SW480 (cell line): ENCODE data around the gene SLC22A23.

Experiments
- DNase-seq: peaks from one replicate; pipeline ENCODE4 v3.0.0-alpha.2; 2016; ENCODE audit warnings: low spot score

SLC22A23 gene

DNA sequence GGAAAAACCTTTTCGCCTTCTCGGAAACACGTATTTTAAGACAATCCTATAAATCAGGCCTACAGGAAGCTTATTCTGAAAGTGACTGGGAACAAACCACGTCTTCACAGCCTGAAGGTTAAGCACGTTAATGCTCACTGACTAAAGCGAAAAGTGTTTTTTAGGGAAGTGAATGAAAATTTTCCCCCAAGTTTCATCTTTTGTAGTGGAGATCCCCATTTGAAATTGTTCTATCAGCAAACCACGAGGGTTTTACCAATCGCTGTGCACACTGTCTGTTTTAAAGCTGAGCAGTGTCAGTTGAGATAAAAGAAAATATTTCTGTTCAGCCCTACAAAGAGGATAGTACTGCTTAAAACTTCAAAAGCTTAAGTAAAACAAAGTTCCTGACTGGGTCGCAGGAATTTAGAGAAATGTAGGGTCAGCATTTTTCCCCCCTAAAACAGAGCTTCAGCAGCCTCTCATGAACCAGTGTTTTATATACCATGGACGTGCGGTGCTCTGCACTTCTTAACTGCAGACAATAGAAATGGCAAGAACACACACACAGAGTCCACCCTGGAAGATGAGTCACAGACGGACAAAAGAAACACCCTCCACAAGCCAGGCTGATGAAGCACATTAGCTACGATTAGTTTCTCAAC, 34.9 kb downstream of the SLC22A23 start:
- no peak for DNase-seq

DNA sequence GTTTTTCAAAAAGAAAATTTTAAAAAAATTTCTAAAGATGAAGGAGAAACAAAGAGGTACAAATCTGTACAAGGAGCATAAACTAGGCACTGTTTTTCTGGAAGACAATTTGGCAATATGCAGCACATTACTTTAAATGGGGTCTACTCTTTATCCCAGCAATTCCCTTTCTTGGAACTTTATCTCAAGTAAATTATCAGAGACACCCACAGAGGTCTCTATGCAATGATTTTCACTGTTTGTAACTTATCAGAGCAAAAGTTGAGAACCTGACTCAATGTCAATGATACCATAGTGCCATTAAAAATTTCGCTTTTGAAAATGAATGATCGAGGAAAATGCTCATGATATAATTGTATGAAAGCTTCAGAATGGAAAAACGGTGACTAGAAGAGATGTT, 35.7 kb downstream of the SLC22A23 start:
- DNase-seq: no peak

DNA sequence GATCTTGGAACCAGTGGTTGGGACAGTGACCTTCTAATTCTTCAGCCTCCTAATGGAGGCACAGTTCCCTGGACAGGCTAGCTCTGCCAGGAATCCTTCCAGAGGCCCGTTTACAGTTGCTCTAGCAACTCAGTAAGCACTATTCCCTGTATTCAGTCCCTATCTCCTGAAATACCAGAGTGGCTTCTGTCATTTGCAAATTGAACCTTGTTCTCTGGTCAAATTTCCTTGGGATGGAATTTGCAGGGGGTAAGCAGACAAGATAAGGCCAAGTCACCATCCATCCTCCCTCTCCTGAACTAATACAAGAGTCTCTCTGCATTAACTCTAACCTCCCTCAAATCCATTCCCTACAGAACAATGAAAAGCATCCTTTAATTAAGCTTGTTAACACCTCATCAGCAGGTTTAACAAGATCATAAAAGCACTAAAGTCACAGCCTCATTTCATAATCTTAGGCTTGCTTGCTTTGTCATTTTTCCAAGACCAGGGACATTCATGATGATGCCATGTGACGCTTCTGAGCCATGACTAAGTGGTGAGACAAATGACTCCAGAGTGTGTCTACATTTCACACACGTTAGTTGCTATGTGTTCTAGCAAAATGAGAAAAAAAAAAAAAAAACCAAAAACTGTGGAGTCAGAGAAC, 37.1 kb downstream of the SLC22A23 start:
- DNase-seq: no peak

DNA sequence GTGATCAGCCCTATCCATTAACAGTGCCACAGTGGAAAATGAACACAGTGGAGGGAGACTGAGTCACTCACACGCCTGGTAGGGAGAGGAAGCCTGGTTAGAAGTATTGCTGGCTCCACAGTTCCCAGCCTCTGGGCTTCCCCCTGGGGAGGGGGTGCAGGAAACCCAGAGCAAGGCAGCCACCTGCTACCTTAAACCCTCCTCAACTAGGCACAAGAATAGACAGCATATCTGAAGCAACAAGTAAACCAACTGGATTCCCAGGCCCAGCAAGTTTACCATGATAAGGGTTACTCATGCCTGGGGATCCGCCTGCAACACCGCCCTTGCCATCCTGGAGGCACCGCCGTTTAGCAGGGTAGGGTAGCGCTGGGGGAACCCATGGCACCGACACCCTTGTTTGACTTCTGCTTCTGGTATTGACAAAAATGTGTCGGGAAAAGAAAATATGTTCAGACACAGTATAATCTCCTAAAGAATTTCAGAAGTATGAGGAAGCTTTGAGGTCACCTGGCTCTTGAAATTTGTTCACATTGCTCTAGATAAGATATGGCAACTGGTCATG, 38.3 kb downstream of the SLC22A23 start:
- no peak for DNase-seq

GRCh38 chr6:3417473-3417872, 39.4 kb downstream of the SLC22A23 start:
- DNase-seq: no peak

GRCh38 chr6:3415490-3415889, 41.4 kb downstream of the SLC22A23 start:
- no peak for DNase-seq

DNA sequence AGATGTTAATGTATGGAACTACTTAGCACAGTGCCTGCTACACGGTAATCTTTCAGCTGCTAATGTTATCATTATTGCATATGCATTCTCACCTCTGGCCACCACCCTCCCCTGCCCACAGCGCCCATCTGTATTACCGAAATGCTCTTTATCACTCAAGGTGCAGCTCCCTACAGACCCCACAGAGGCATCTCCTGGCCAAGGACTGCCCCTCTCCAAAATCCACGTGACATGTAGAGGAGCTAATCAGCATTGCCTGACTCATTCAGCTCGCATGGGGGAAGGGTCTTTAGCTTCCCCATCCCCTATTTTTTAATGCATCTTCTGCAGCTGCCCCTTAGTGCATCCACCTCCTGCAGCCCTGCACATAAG, 41.8 kb downstream of the SLC22A23 start:
- DNase-seq: no peak

GRCh38 chr6:3414327-3415081, 42.3 kb downstream of the SLC22A23 start:
- DNase-seq: peak; percentile 23

DNA sequence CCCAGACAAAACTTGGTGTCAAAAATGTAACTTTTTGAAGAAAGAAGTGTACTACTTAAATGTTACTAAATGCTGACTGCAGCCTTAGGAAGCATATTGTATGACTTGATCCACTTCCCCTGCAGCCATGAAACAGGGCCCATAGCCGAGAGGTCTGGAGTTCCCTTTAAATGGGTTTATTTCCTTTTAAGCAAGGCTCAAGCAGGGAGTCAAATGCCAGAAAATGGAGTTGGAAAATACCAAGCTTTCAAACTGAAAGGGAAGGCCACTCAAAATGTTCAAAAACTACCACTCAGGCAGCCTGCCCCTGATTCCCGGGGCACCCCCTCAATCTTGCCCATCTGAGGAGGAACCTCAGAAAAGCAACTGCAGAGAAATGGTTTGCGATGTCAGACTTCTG, 43.3 kb downstream of the SLC22A23 start:
- DNase-seq: no peak

- DNase-seq: peak; percentile 17
Observed at GRCh38 chr6:3412779-3413500, 43.9 kb downstream of the SLC22A23 start.

- DNase-seq: no peak
Observed at GRCh38 chr6:3411967-3412778, 44.7 kb downstream of the SLC22A23 start.

DNA sequence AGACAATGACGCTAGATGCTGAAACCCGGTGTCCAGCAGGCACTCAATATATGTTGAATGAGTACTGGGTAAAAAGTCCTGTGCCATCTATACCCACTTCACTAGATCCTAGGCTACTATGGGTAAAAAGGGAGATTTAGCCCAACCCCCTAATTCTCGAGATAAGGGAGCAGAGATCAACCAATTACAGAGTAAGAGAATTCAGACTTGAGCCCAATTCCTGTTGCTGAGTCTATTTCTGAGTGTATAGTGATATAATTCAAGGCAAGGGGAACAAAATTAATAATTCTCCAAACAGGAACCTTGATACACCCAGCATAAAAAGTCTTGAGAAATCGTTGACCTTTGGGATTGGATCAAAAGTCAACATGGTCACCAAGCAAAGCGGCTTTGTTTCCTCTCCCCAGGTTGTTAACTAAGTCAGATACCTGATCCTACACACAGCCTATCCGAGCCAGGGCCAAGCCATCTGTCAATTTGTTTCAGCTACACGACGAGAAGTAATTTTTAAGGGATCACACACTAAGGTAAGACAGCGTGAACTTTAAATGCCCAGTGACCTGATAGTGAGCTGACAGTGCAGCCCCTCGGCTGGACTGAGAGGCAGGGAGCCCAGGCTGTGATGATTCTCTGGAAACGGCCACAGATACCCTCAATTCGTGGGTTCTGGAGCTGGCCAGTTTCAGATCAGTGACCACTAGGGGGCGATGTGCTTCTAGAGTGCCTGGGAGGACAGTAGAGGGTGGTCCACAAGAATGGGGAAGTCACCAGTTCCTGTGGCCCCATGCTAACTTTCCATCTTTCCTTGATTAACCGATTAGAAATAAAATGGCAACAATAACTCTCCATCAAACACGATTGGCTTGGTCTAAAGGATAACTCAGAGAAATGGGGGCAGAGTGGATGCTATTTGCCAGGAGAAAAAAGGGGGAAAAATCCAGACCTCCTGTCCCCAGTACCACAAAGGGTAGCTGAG, 46.2 kb downstream of the SLC22A23 start:
- DNase-seq: peak; percentile 16

DNA sequence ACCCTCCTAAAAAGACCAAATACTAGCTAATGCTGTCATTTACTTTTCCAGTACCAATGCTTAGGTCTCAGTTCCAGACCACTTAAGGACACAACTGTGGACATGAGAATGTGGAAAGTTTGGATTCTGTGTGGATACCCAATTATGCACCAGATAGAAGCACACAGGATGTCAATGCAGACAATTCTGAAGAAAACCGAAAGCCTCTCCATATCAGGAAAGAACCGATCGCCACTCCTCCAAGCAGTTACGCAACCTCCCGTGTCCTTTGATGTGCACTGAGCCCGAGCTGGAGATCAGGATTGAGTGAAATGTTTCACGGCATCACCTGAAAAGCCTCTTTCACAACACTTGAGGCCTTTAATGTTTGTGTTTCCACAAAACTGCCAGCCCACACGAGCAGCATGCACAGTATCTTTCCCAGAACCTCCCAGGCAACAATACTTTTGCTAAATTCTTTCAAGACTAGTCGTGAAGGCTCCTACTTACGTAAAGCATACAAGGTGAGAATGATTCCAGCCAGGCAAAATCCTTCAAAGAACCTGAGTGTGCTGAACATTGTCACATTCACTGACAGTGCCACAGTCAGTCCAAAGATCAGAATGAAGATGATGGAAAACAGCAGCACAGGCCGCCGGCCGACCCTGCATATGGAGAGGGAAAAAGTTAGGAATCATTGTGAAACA, 47.0 kb downstream of the SLC22A23 start:
- DNase-seq: peak; percentile 61

GRCh38 chr6:3408665-3409064, 48.2 kb downstream of the SLC22A23 start:
- no peak for DNase-seq

- DNase-seq: no peak
Observed at GRCh38 chr6:3407840-3408239, 49.0 kb downstream of the SLC22A23 start.

DNA sequence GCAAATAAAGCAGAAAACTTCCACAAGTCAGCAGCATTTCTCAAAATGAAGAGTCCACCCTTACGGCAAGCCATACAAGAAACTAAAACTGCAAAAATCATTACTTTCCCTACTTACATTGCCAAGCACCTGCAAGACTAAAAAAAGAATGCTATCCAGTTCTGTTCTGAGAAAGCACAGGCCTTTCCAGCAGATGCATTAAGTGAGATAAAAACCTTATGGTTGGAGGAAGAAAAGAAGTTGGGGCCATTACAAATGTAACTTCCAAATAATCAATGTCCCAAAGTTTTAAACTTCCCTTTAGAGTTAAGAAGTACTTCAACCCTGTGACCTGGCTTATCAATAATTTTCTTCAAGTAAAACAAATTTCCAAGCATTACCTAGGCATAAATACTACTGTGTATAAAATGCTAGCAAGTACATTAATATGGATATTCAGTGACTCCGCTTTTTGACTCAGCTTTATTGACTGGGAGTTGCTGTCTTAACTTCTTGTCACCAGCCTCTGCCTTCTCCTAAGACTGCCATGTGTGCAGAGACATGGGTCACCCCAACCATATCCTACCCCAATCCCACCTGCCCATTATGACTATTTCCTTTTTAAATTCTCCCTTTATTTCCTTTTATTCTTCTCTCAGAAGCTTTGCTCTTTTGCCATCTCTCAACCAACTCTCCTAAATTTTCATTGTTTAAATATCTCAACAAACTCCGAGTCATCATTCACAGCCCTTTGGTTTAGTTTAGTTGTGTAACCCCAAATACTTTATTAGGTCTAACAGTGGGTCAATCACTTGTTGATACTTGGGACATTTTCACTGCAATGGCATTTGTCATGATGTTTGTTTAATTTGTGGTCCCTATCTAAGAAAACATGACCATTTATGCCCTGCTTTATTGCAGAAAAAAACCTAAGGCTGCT, 49.7 kb downstream of the SLC22A23 start:
- no peak for DNase-seq

DNA sequence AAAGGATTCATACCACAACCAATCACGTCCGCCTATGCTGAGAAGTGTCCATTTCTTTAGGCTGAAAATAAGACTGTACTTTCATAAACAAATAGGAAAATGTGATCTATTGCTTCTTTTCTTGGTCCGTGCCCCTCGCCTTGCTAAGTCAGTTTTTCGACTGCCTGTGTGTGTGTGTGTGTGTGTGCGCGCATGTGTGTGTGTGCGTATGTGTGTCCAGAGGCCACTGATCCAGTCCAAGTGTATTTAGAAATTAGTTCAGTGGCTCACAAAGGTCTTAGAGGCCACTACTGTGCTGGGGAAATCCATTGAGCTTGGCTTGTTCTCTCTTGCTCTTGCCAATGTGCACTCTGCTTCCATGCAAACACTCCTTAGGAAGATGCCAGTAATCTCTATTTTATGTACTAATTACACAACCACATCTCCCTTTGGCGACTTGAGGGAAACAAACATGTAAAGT, 50.5 kb downstream of the SLC22A23 start:
- no peak for DNase-seq

GRCh38 chr6:3405679-3406078, 51.2 kb downstream of the SLC22A23 start:
- DNase-seq: no peak

- no peak for DNase-seq
Observed at GRCh38 chr6:3405182-3405518, 51.7 kb downstream of the SLC22A23 start.
